ENCODE results near the gene ZNF407.

DNA sequence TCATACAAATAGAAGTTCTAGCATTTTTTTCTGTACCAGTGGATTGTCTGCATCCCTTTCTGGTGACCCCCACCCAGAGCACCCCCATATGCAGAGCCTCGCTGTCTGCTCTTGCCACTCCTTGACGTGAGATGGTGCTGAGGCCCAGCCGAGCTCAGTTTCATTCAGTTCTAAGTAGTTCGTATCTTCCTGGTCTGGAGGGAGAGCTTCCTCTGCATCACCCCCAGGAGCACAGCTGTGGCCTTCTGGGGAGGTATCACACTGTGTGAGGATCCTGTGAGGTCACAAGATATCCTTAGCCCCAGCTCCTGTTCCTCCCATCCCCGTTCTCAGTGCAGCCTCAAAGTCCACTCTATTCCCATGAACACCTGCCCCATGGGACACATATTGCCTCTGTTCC is 478.6 kb downstream of the ZNF407 start:
- no peak for TF ChIP-seq CTCF (IDR thresholded peaks at IDR 0.05; ENCODE audit: low read depth, low read length, missing input control)
- no peak for TF ChIP-seq ATF3 (IDR thresholded peaks at IDR 0.05)
- no peak for TF ChIP-seq REST (IDR thresholded peaks at IDR 0.05)
- TF ChIP-seq, protein P1, sequence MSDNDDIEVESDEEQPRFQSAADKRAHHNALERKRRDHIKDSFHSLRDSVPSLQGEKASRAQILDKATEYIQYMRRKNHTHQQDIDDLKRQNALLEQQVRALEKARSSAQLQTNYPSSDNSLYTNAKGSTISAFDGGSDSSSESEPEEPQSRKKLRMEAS (IDR thresholded peaks at IDR 0.05), result no peak
- no peak for TF ChIP-seq EGR1 (IDR thresholded peaks at IDR 0.05; ENCODE audit: low read depth in 2 of 2)
- no peak for TF ChIP-seq ZBTB33 (IDR thresholded peaks at IDR 0.05)
- no peak for TF ChIP-seq JUND (IDR thresholded peaks at IDR 0.05)
- no peak for TF ChIP-seq NR2F2 (IDR thresholded peaks at IDR 0.05)
- TF ChIP-seq GABPA (IDR thresholded peaks at IDR 0.05 in 1 of 2, conservative IDR thresholded peaks at IDR 0.05 in 1 of 2), result no peak
- TF ChIP-seq TAF1 (conservative IDR thresholded peaks at IDR 0.05), result no peak
